H9 (cell line): Measurements from ENCODE around the gene FETUB. TPM values are rescaled to one million over a fixed set of nuclear protein-coding genes. Genes with fewer than 3 reads are reported as not detected.

Experiments used
- DNase-seq: peaks from one replicate; pipeline ENCODE4 v3.0.0-alpha.2; 2017
- H2AFZ ChIP-seq: one replicate; pipeline ENCODE4 v1.6.1; 2013; ENCODE audit warnings: mild to moderate bottlenecking, low read length, control low read depth, moderate library complexity
- H2AK5ac ChIP-seq: 2 replicates; pipeline ENCODE4 v1.6.1; 2013; ENCODE audit warnings: low read length, control low read depth, mixed read lengths; ENCODE audit not compliant: insufficient read length
- H2BK120ac ChIP-seq: one replicate; pipeline ENCODE4 v1.6.1; 2013; ENCODE audit warnings: low read depth, mild to moderate bottlenecking, low read length, control low read depth, inconsistent platforms; ENCODE audit not compliant: poor library complexity, severe bottlenecking
- H2BK12ac ChIP-seq: 2 replicates; pipeline ENCODE4 v1.6.1; 2013; ENCODE audit warnings: low read length, control low read depth, mixed read lengths, low read depth; ENCODE audit not compliant: insufficient read length
- H2BK15ac ChIP-seq: 2 replicates; pipeline ENCODE4 v1.6.1; 2013; ENCODE audit warnings: low read depth, low read length, control low read depth
- H2BK20ac ChIP-seq: one replicate; pipeline ENCODE4 v1.6.1; 2013; ENCODE audit warnings: low read depth, mild to moderate bottlenecking, low read length, control low read depth, inconsistent platforms; ENCODE audit not compliant: poor library complexity, severe bottlenecking
- H2BK5ac ChIP-seq: 2 replicates; pipeline ENCODE4 v1.6.1; 2013; ENCODE audit warnings: low read length, control low read depth, mixed read lengths; ENCODE audit not compliant: insufficient read length
- H3K14ac ChIP-seq: 2 replicates; pipeline ENCODE4 v1.6.1; 2013; ENCODE audit warnings: low read length, control low read depth; ENCODE audit not compliant: insufficient read depth
- H3K18ac ChIP-seq: 2 replicates; pipeline ENCODE4 v1.6.1; 2013; ENCODE audit warnings: low read depth, mild to moderate bottlenecking, mixed read lengths, low read length, control low read depth; ENCODE audit not compliant: insufficient read length
- H3K23ac ChIP-seq: 2 replicates; pipeline ENCODE4 v1.6.1; 2013; ENCODE audit warnings: low read length, control low read depth, mixed read lengths, low read depth; ENCODE audit not compliant: insufficient read length
- H3K23me2 ChIP-seq: 2 replicates; pipeline ENCODE4 v1.6.1; 2013; ENCODE audit warnings: low read depth, mild to moderate bottlenecking, mixed read lengths, low read length, control low read depth; ENCODE audit not compliant: insufficient read length, poor library complexity, severe bottlenecking
- H3K27ac ChIP-seq: 2 replicates; pipeline ENCODE4 v1.5.1; 2013; ENCODE audit warnings: low read length, control low read depth, mixed read lengths, low read depth; ENCODE audit not compliant: insufficient read length
- H3K27me3 ChIP-seq: 2 replicates; pipeline ENCODE4 v1.6.1; 2013; ENCODE audit warnings: low read length, control low read depth, inconsistent platforms; ENCODE audit not compliant: insufficient read depth
- H3K4ac ChIP-seq: 2 replicates; pipeline ENCODE4 v1.6.1; 2013; ENCODE audit warnings: low read depth, mild to moderate bottlenecking, control low read depth, inconsistent platforms, low read length, moderate library complexity
- H3K4me1 ChIP-seq: 2 replicates; pipeline ENCODE4 v1.6.1; 2013; ENCODE audit warnings: low read length, control low read depth, inconsistent platforms; ENCODE audit not compliant: insufficient read depth
- H3K4me2 ChIP-seq: 2 replicates; pipeline ENCODE4 v1.6.1; 2013; ENCODE audit warnings: low read length, control low read depth, mixed read lengths; ENCODE audit not compliant: insufficient read length, insufficient read depth
- H3K56ac ChIP-seq: 2 replicates; pipeline ENCODE4 v1.6.1; 2013; ENCODE audit warnings: low read depth, mild to moderate bottlenecking, mixed read lengths, low read length, control low read depth; ENCODE audit not compliant: insufficient read length
- H3K79me1 ChIP-seq: 2 replicates; pipeline ENCODE4 v1.6.1; 2013; ENCODE audit warnings: low read depth, mild to moderate bottlenecking, moderate library complexity, low read length, control low read depth, inconsistent platforms; ENCODE audit not compliant: insufficient read depth, poor library complexity, severe bottlenecking
- H3K79me2 ChIP-seq: 2 replicates; pipeline ENCODE4 v1.6.1; 2013; ENCODE audit warnings: low read length, control low read depth, inconsistent platforms; ENCODE audit not compliant: insufficient read depth
- H3K9ac ChIP-seq: 2 replicates; pipeline ENCODE4 v1.6.1; 2013; ENCODE audit warnings: low read length, control low read depth, mixed read lengths; ENCODE audit not compliant: insufficient read length; ENCODE audit errors: extremely low read depth
- H3K9me3 ChIP-seq: one replicate; pipeline ENCODE4 v1.6.1; 2013; ENCODE audit warnings: low read depth, low read length, inconsistent platforms; ENCODE audit not compliant: control insufficient read depth
- H3T11ph ChIP-seq: one replicate; pipeline ENCODE4 v1.6.1; 2013; ENCODE audit warnings: mild to moderate bottlenecking, low read length, control low read depth, inconsistent platforms
- H4K20me1 ChIP-seq: one replicate; pipeline ENCODE4 v1.6.1; 2013; ENCODE audit not compliant: control insufficient read depth, insufficient read length, insufficient read depth
- H4K5ac ChIP-seq: 2 replicates; pipeline ENCODE4 v1.6.1; 2013; ENCODE audit warnings: low read depth, mild to moderate bottlenecking, mixed read lengths, low read length, control low read depth; ENCODE audit not compliant: insufficient read length
- H4K8ac ChIP-seq: replicated peaks from 2 replicates; pipeline ENCODE4 v1.6.1; 2013; ENCODE audit warnings: low read length, control low read depth, mixed read lengths, low read depth; ENCODE audit not compliant: insufficient read length
- H4K91ac ChIP-seq: 2 replicates; pipeline ENCODE4 v1.6.1; 2013; ENCODE audit warnings: low read depth, mild to moderate bottlenecking, moderate library complexity, mixed read lengths, low read length, control low read depth; ENCODE audit not compliant: insufficient read length
- H3K27ac Mint-ChIP-seq, 3 experiments: 2 replicates in 2 of 3; 3 replicates in 1 of 3; pipeline ENCODE4 v1.8.0; 2020 to 2021; ENCODE audit warnings: mixed read lengths in 3 of 3, mild to moderate bottlenecking in 1 of 3, moderate library complexity in 1 of 3
- H3K27me3 Mint-ChIP-seq: 2 replicates; pipeline ENCODE4 v1.8.0; 2021; ENCODE audit warnings: low read depth, mild to moderate bottlenecking, moderate library complexity, mixed read lengths
- H3K36me3 Mint-ChIP-seq, 3 experiments: 2 replicates in 2 of 3; 3 replicates in 1 of 3; pipeline ENCODE4 v1.8.0; 2020 to 2021; ENCODE audit warnings: low read depth in 3 of 3, mixed read lengths in 3 of 3; ENCODE audit not compliant: insufficient read depth in 1 of 3
- H3K4me1 Mint-ChIP-seq, 2 experiments: 2 replicates each; pipeline ENCODE4 v1.8.0; 2020; ENCODE audit warnings: mixed read lengths in 2 of 2
- H3K4me3 Mint-ChIP-seq, 2 experiments: 2 replicates in 1 of 2; 3 replicates in 1 of 2; pipeline ENCODE4 v1.8.0; 2020 to 2021; ENCODE audit warnings: mild to moderate bottlenecking in 2 of 2, mixed read lengths in 2 of 2, moderate library complexity in 1 of 2
- H3K9me3 Mint-ChIP-seq, 2 experiments: 2 replicates in 1 of 2; 3 replicates in 1 of 2; pipeline ENCODE4 v1.8.0; 2020; ENCODE audit warnings: mild to moderate bottlenecking in 2 of 2, mixed read lengths in 2 of 2, moderate library complexity in 1 of 2
- CTCF ChIP-seq: fragments of 200-600 bp; sonication (generic); conservative IDR thresholded peaks from 3 replicates; pipeline ENCODE4 v1.8.0; 2021; ENCODE audit warnings: antibody characterized with exemption, mild to moderate bottlenecking
- WGBS: extraction: QIAGEN DNeasy Blood & Tissue Kit; methylation state at CpG from one replicate; pipeline ENCODE4 v1.1.7; 2013; ENCODE audit warnings: missing lambda C conversion rate, low lambda C conversion rate, mixed read lengths; ENCODE audit not compliant: insufficient read length; ENCODE audit errors: extremely low coverage; 5-methylcytosine and 5-hydroxymethylcytosine counted together
- total RNA-seq: library from RNA; stranded (reverse); gene quantifications from 2 replicates; pipeline ENCODE4 v1.2.1, GENCODE V29; 2021

The FETUB gene
- total RNA-seq, 1 experiment from 2014 or later = not detected

GRCh38 chr3:186594591-186595113, 45.5 kb upstream of the FETUB start:
- Histone ChIP-seq H2BK15ac (no peak overlapping the region), H3T11ph (no peak overlapping the region), H3K23ac (no peak overlapping the region), H3K27ac (no peak overlapping the region), H2AK5ac (no peak overlapping the region), H2BK5ac (no peak overlapping the region), H3K23me2 (no peaks in the 10 kb centered on the region), H3K4ac (no peak overlapping the region), H2BK120ac (no peak overlapping the region), H2BK12ac (no peak overlapping the region), H4K8ac (no peak overlapping the region), H3K18ac (no peak overlapping the region), H3K79me2 (no peaks in the 10 kb centered on the region), H3K4me1 (no peaks in the 10 kb centered on the region), H3K79me1 (no peaks in the 10 kb centered on the region), H3K4me2 (no peak overlapping the region), H4K91ac (no peak overlapping the region), H3K9me3 (no peaks in the 10 kb centered on the region), H2BK20ac (no peak overlapping the region), H3K14ac (no peak overlapping the region), H3K9ac (no peak overlapping the region), H4K20me1 (no peaks in the 10 kb centered on the region), H4K5ac (no peak overlapping the region), H2AFZ (no peak overlapping the region), H3K27me3 (no peaks in the 10 kb centered on the region), H3K56ac (no peak overlapping the region)
- no peak overlapping the region for H3K27ac Mint-ChIP-seq
- peaks cover 0 to 3% of the 10 kb centered on the region in 2 experiments; a peak in 1 of 5 replicates for H3K9me3 Mint-ChIP-seq
- H3K36me3 Mint-ChIP-seq = no peaks in the 10 kb centered on the region
- no peak for TF ChIP-seq CTCF
- no peak for DNase-seq
- peaks cover 6% of the 10 kb centered on the region in 2 experiments for H3K4me1 Mint-ChIP-seq
- no peak overlapping the region for H3K4me3 Mint-ChIP-seq
- no CpG with 5 or more reads among the region's 6 CpGs for WGBS
- H3K27me3 Mint-ChIP-seq = peaks cover 3% of the 10 kb centered on the region; the same call in 1 of the 2 replicates
